Measurements from ENCODE around the gene ZSWIM6.

ZSWIM6 gene

DNA sequence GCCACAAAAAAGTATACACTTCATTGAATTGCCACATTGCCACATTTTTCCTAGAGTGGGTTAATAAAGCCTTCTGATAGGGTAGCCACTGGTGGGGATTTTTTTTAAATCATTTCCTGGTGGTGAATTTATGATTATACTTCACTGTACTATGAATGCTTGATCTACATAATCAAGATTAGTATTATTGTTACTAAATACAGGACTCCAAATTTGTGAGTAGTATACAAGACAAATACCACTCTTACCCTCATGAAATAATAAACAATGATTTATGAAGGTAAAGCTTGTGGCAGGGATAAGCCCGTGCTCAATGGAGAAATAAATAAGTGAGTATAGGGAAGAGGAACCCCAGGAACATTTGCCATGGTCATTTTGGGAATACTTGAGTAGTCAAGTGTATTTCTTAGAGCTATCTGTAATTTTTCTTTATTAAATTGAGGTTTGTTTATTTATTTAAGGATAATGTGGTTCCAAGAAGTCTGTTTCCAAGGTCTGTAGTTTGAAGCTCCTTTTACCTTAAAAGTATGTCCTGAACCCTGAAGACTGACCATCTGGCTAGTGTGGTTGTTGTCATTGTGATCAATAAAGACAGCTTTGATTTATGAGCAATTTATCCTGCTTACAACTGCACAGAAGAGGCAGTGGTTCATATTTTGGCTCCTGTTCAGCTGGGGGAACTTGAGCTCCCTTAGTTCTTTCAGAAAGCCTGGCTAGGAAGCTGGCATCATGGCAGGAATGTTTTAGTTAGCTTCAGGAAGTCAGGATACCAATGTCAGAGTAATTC lies 118.6 kb downstream of the ZSWIM6 start:
- DNase-seq: no peak

DNA sequence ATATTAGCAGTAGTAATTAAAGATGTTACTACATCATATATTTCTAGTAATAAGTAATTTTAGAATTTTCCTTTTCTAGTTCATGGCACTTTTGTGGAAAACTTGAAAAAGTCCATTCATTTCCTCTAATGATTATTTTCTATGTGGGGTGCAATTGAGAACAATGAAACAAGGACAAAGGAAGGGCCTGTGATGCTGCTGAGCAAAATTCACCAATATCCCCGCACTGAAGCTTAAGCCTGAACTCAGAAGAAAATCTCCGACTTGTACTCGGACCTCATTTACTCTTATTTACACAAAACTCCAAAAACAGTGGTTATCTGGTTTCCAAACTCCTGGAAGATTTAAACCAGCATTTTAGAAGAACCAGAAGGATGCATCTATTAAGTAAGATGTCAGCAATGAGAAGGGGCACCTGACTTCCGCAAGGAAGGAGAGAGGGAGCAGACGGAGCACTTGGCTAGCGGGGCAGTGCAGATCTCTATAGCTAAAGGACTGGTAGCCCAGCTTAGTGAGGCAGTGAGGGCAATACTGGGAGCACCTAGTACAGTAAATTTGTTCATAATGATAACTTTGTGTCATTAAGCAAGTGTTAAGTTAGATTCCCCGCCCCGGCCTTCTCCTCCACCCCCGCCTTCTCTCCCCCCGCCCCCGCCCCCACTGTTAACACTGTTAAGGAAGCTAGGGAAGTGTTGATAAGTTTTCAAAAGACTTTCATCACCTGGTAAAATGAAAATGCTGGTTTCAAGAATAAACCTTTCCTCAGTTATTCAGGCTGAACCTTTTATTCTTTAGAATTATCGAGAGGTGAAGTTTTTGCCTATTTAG lies 123.3 kb downstream of the ZSWIM6 start:
- no peak for DNase-seq

DNA sequence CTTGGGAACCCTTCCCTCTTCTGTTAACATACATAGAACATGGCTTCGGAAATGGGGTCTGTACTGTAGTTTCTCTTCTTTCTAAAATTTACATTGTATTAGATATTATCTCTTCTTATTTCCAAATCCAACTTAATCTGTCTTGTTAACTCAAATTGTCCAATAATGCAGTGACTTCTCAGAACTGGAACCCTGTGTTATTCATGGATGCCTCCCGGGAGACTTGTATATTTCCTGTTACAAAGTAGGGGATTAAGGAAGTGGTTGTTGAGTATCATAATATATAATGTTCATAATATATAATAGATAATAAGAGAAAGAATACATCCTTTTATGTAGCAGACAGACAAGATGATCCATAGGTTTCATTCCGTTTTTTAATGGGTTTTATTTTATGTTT lies 128.4 kb downstream of the ZSWIM6 start:
- no peak for DNase-seq

DNA sequence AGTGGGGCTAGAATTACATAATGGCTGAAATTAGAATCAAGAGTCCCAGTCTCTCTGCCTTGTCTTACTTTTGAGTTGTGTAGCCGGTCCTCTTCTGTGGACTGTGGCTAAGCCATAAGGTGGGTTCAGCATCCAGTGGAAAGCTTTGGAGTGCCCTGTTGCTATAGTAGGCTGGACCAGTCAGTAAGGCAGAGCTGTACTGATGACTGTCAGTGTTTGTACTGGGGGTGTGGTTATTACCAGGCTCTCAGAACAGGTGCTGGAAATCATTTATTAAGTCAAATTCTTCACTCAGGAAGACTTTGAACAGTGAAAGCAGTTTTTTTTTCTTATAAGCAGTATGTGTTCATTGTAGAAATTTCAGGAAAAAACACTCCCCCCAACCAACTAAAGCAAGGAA lies 129.4 kb downstream of the ZSWIM6 start:
- no peak for DNase-seq

DNA sequence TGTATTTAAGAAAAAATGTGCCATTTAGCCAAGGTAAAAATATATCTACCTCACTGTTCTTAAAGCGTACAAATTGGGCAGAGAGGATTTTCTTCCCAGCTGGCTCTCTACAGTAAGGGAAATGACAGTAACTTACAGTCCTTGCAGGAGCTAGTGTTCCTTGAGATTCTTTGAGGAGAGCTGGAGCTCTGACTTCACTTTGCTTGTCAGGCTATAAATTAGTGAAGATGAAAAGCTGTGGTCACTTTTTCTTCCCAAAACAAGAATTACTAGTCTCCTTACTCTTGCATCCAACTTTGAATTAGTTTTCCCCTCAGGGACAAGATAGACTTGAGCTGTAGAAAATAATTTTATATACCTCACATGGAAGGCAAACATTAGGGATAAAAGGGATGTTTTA lies 129.9 kb downstream of the ZSWIM6 start:
- no peak for DNase-seq

DNA sequence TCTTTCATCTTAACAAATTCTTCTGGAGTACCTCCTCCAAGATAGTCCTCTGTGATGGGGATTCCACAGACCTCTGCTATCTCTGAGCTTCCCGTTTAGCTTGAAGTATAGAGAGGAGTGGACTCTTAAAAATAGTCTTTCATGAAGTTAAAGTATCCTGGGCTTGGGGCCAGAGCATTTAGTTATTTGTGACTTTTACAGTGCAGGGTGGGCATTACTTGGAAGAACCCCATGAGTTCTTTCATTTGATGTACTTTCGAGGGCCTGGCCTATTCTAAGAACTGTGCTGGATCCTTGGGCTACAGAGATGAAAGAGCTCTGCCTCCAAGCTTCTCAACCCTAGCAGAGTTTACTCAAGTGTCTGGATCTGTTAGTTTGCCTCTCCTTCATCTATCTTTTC lies 131.5 kb downstream of the ZSWIM6 start:
- no peak for DNase-seq

DNA sequence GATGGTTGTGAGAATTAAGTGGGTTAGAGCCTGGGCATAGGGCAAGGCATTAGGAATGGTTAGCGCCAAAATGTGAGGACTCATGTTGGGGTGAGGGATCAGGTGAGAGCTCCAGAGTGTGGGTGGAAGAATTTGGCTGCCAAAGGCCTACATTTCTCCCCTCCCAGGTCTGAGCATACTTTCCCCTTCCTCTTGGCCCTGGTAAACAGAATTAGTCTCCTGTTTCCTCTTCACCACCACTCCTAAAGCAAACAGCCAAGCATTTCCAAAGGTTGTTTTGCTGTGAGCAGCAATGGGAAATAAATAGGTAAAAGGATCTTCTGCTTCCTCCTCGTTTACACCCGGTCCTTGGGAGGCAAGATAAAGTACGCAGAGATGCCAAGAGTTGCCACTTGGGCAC lies 132.5 kb downstream of the ZSWIM6 start:
- no peak for DNase-seq

DNA sequence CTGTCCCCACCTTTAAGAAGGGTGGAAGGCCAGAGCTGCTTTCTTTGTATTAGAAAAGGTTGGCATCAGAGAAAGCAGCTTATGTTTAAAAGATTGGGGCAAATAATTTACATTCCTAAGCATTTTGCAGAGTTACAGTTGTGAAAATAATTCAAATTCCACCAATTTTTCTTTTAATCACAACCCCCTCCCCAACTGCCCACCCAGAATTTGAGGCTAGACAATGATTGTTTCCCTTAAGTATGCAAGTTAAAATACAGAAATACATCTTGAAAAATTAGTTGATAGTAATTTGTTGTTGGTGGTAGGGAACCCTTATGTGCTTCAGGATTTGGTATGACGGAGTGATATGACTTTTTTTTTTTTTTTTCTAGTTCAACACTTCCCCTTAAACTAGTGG lies 133.0 kb downstream of the ZSWIM6 start:
- no peak for DNase-seq

DNA sequence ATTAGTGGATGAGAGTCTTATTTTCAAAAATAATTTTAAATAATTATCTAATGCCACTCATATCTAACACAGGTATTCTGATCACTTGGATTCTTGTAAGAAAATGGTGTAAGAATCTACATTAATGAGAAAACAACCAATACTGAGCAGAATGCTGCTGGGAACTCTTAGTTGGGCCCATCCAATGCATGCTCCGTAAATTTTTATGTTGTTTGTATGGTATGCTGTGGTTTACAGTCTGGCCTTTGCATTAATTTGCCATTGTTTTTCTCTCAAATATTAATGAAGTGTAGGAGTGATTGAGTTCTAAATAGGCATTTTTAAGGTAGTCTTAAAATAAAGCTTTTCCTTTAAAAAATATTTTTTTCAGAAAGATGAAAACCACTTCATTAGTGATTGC lies 133.4 kb downstream of the ZSWIM6 start:
- no peak for DNase-seq

DNA sequence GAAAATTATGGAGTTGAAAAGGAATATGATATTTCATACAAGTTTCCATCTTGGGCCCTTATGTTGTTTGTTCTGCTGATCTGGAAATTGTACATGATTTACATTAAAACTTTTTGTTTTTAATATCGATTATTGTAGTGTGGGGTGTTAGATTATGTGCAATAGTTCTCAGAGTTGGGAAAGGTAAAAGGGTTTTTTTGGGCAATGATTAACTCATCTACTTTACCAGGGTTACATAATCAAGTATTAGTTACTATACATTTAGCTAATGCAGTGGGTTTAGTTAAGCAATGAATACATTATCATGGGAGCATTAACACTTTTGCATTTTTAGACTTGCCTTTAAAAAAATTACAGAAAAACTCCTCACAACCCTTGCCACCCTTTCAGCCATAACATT lies 134.0 kb downstream of the ZSWIM6 start:
- DNase-seq: no peak

DNA sequence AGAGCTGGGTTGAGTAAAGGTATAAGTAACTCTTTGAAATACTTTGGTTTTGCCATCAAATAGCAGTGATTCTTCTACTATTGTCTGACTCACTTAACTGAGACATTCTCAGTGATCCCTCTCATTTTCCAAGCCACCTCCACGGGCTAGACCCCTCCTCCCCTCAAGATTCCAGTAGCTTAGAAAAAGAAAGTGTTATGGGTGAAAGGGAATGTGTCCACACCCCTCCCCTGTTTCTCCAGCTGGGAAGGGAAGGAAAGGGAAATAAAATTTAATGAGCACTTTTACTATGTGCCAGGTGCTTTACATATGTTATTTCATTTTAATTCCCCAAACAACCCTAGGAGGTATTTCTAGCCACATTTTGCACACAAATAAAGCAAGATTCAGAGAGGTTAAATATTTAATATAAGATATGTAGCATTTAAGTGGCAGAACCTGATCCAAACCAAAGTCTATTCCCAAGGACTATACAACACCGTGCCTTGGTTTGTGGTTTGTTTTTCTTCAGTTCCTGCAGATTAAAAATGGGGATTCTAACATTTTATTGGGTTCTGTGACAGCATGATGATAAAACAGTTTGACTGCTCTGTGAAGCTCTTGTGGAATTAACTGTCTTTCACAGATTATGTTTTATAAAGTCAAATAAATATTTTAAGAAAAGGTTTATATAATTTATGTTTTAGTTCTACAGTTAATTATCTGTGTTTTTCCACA lies 135.9 kb downstream of the ZSWIM6 start:
- no peak for DNase-seq

DNA sequence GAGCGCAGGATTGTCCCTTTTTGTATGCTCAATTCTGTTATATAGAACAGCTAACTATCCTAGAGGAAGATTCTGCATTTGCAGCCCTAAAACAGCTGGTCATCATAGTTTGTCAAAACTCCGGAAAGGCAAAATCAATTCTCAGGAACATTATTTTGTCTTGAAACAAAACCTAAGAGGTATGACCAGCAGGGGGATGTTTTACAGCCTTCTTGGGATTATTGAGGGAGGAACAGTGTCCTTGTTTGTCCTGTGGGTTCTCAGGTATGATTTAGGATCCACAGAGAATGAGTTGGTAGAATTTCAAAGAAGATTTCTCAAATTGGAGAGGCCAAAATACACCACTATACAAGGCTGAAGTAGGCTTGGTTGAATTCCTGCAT lies 136.4 kb downstream of the ZSWIM6 start:
- no peak for DNase-seq

DNA sequence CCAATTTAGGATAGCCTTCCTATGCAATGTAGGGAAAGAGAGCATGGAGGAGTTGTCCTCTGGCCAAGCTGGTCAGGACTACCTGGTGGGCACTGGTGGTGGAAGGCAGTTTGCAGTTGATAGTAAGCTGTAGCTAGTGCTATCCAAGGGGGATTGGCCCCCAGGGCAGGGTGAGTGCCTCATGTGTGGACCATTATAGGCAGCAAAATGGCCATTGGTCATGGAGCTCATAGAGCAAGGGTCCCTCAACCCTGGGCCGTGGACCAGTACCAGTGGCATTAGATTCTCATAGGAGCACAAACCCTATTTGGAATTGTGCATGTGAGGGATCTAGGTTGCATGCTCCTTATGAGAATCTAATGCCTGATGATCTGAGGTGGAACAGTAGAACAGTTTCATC lies 139.3 kb downstream of the ZSWIM6 start:
- no peak for DNase-seq

DNA sequence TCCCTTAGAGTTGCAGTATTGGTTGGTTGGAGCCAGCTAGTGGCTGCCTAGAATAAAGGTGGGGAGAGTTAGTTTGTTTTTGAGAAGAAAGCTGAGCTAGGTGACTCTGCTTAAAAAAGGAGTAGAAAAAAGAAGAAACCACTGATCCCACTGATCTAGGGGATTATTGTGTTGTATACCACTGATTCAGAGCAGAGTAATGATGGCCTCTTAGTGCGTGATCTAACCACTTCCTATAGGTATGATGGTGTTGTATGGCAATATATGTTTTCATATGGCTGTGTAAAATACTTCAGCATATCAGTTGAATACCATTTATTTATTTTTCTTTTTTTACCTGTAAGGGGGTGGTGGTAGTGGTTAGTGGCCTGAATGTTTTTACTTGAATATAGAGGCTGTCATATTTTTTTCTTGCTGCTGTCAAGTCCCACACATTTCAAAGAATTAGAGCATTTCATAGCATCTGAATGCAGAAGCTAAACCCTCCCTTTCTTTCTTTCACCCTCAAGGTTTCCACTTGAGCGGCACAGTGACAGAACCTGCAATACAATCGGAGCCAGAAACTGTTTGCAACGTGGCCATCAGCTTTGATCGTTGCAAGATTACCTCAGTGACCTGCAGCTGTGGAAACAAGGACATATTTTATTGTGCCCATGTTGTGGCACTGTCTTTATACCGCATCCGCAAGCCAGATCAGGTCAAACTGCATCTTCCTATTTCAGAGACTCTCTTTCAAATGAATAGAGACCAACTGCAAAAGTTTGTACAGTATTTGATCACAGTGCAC lies 140.3 kb downstream of the ZSWIM6 start:
- no peak for DNase-seq

DNA sequence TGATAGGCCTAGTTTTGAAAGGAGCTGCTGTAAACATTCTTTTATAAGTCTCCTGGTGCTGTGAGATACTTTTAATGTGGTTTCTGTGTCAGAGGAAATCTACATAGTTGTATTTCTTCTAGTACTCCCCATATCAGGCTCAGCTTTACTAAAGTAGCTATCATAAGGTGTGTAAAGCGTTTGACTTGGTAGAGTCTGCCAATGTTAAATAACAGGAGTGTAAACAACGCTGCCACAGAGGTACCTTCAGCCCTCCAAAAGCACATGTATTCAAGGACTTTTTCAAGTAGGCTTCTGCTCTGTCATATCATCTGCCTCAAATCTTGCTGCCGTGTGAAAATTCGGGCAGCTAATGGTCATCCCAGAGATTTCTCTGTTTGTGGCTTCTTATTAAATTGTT lies 142.7 kb downstream of the ZSWIM6 start:
- DNase-seq: no peak

DNA sequence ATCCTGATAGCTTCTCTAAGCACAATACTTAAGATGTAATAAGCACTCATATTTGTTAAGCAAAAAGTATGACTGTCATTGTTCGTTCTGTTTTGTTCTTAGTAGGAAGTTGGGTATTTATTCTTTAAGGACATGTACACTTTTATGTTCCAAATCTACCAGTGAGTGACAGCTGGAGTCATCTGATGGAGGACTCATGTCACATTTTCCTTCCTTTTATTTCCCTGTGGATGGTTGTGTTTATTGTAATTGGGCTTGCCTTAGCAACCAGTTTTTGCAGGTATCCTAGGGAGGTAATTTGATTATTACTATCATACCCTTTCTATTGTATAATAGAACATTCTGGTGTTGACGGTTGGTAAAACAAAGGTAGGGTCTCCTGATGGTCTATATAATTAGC lies 145.7 kb downstream of the ZSWIM6 start:
- DNase-seq: no peak

DNA sequence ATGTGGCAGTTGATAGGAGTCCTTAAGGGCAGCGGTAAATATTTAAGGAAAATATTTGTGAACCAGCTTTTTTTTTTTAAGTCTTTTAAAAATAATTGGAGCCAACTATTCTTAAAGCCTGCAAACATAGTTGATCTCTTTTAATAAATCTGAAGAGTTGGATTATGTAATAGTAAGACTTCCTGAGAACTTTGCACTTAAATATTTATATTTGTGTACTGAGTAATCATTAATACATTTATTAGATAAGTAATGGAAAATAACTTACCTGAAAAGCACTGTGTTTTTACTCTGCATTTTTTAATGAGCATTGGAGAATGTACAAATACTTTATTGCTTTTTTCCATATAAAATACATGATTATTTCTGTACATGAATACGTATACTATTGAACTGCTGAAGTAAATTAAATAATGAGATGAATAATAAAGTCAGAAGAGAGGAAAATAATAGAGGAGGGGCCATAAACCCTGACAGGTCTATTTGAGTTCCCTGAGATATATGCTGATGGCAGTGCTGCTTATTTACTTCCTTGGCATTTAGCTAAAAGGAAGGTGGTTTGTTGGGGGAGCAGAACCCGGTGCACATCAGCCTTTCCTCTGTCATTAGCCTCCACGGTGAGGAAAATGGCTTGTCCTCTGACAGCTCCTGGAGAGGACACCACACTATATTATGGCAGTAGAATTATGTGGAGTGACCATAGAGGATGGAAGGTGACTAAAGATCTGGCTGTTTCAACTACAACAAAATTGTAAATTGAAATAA lies 148.0 kb downstream of the ZSWIM6 start:
- no peak for DNase-seq

DNA sequence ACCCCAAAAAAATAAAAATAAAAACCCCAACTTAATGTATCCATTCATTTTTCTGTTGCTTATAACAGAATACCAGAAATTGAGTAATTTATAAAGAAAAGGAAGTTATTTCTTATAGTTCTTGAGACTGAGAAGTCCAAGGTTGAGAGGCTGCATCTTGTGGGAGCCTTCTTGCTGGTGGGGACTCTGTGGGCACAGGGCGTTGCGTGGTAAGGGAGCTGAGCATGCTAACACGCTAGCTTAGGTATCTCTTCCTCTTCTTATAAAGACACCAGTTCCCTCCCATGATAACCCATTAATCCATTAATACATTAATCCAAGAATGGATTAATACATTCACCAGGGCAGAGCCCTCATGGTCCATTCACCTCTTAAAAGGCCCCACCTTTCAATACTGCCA lies 150.9 kb downstream of the ZSWIM6 start:
- DNase-seq: no peak

DNA sequence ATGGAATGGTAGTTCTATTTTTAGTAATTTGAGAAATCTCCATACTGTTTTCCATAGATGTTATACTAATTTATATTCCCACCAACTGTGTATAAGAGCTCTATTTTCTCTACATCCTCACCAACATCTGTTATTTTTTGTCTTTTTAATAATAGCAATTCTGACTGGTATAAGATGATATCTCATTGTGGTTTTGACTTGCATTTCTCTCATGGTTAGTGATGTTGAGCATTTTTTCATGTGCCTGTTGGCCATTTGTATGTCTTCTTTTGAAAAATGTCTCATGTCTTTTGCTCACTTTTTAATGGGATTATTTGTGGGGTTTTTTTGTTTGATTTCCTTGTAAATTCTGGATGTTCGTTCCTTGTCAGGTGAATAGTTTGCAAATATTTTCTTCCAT lies 154.4 kb downstream of the ZSWIM6 start:
- DNase-seq: no peak

DNA sequence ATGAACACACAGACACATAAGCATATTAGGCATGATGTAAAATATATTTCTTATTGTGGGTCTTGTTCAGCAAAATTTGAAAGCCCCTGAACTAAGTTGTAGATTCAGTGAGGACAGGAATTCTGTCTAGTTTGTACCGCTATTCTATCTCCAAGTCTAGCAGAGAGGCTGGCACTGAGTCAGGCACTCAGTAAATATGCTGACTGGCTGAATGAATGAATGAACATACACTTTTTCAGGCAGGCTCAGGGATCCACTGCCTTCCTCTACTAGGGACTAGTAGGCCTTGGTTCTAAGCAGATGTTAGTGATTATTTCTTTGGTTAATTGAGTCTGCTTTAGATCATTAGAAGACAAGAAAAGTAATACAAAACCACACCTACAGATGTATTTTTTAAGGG lies 157.5 kb downstream of the ZSWIM6 start:
- DNase-seq: no peak

DNA sequence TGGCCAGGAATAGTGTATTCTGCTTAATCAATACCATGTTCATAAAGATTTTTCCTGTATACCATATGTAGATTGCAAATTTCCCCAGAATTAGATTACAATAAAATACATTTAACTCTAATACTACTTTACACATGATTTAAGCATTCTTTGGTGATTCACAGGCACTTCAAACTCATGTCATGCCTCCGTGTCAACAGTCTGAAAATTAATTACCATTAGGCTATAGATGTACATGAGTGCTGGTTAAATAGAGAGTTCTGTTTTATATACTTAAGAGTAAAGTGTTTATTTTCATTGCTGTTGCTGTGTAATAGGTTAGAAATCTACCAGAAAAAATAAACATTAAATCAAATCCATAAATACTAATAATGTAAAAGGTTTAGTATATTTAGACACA lies 159.8 kb downstream of the ZSWIM6 start:
- no peak for DNase-seq

DNA sequence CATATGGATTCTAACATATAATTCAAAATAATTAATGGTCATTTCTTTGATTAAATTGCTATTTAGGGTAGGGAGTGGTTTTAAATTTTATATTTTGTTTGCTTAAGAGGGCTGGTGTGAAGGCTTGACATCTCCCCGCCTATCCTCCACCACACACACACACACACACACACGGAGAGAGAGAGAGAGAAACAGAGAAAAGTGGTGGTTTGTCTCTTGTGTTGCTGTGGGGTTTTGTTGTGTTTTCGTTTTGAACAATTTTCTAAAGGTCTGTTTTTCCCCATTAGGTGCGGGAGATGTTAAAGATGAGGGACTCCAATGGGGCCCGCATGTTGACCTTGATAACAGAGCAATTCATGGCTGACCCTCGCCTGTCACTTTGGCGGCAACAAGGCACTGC lies 161.9 kb downstream of the ZSWIM6 start:
- no peak for DNase-seq

Data from activated CD4-positive, alpha-beta T cell treated with anti-CD3 and anti-CD28 coated beads, Interleukin-2, Interleukin-6, amounts not matched to agents 100 ng/mL and 50 ng/mL, durations not matched to agents 16 hours and 8 hours (primary cell).